Activated CD4-positive, alpha-beta memory T cell treated with anti-CD3 and anti-CD28 coated beads, Interleukin-2, amount 10 ng/mL, durations not matched to agents 7 days and 5 days (primary cell): ENCODE measurements around the gene ZXDC. TPM values are rescaled to one million over a fixed set of nuclear protein-coding genes. Genes with fewer than 3 reads are reported as not detected.

ENCODE experiments used
- CTCF ChIA-PET: fragments of 350-600 bp; sonication (Branson Sonifier 250); formaldehyde crosslinking; loops from one replicate; lab custom pipeline; 2021; ENCODE audit warnings: antibody characterized with exemption, inconsistent platforms; lab: Charles Lee
- POLR2A ChIA-PET: fragments of 350-600 bp; sonication (Branson Sonifier 250); formaldehyde crosslinking; loops from one replicate; lab custom pipeline; 2021; ENCODE audit warnings: antibody characterized with exemption; lab: Charles Lee
- DNase-seq: peaks from one replicate; pipeline ENCODE4 v3.0.0-alpha.2; 2020
- H3K27ac Mint-ChIP-seq: one replicate; pipeline ENCODE4 v1.8.0; 2021; ENCODE audit warnings: mild to moderate bottlenecking, mixed read lengths
- H3K27me3 Mint-ChIP-seq: one replicate; pipeline ENCODE4 v1.8.0; 2021; ENCODE audit warnings: mixed read lengths
- H3K36me3 Mint-ChIP-seq: one replicate; pipeline ENCODE4 v1.8.0; 2021; ENCODE audit warnings: low read depth, mixed read lengths
- H3K4me1 Mint-ChIP-seq: one replicate; pipeline ENCODE4 v1.8.0; 2021; ENCODE audit warnings: mixed read lengths
- H3K4me3 Mint-ChIP-seq: one replicate; pipeline ENCODE4 v1.8.0; 2021; ENCODE audit warnings: mild to moderate bottlenecking, mixed read lengths
- H3K9me3 Mint-ChIP-seq: one replicate; pipeline ENCODE4 v1.8.0; 2021; ENCODE audit warnings: mixed read lengths
- total RNA-seq, 2 experiments: library from RNA; stranded (reverse); gene quantifications; one replicate each; pipeline ENCODE4 v1.2.3, GENCODE V29; 2021

ZXDC gene
- total RNA-seq, 2 experiments from 2014 or later = 23.8 to 23.9 TPM

DNA sequence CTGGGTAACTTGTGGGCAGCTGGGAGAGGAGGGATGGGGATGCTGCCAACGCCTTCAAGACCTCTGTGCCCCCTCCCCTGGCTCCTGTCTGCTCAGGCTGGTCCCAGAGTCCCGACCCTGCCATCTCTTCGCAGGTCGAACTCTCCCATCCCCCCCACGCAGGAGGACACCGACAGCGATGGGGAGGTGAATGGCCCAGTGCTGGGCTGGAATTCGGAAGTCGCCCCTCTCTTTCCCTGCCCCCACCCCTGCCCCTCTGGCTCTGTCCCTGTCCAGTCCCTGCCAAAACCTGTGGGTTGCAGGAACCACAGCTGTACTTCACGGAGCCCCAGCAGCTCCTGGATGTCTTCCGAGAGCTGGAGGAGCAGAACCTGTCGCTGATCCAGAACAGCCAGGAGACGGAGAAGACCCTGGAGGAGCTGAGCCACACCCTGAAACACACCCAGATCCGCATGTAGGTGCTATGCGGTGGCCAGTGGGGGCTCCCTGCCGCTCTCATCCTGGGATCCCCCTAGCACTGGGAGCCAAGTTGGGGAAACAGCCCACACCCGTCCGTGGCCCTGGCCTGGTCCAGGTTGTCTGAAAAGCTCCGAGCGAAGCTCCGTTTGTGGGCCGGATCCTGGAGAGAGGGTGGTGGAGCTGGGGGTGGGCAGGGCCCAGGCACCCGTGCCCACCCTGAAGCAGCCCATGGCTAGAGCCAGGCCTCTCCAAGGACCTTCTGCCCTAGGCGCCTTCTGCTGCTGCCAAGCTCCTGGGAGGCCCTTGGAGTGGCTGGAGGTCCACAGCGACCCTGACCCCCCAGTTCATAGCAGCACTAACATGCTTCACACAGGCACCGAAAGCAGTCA lies 52.3 kb downstream of the ZXDC start:
- no peak overlapping the region for H3K27ac Mint-ChIP-seq
- H3K27me3 Mint-ChIP-seq = no peaks in the 10 kb centered on the region
- ChIA-PET POLR2A (no interaction called here), CTCF (no interaction called here)
- H3K4me3 Mint-ChIP-seq = no peak overlapping the region
- H3K4me1 Mint-ChIP-seq = no peaks in the 10 kb centered on the region
- H3K36me3 Mint-ChIP-seq = no peaks in the 10 kb centered on the region
- H3K9me3 Mint-ChIP-seq = peaks cover 14% of the 10 kb centered on the region
- no peak for DNase-seq

DNA sequence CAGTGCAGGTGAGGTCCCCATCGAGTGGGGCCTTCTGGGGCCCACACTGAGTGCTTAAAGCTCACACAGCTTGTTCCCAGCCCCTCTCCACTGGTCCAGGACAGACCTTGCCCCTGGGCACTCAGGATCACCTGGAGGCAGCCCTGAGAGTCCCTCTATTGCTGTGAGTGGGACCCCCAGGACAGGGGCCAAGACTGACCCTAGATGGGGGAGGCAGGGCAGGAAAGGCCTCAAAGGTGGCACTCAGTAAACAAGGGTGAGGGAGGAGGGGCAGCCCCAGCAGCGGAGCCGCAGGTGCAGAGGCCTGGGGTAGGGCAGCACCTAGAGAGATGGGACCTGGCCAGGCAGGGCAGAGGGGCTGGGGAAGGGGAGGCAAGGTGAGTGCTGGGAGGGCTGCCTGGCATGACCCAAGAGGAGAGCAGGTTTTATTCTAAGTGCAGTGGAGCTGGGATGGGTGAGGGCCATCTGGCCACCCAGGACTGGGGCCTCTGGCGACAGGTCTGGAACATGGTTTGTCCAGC lies 53.1 kb downstream of the ZXDC start:
- DNase-seq = no peak
- Mint-ChIP-seq H3K27me3 (no peaks in the 10 kb centered on the region), H3K4me1 (no peaks in the 10 kb centered on the region), H3K27ac (no peak overlapping the region), H3K4me3 (no peak overlapping the region), H3K9me3 (peaks cover 13% of the 10 kb centered on the region), H3K36me3 (no peaks in the 10 kb centered on the region)
- ChIA-PET POLR2A (no interaction called here), CTCF (no interaction called here)

DNA sequence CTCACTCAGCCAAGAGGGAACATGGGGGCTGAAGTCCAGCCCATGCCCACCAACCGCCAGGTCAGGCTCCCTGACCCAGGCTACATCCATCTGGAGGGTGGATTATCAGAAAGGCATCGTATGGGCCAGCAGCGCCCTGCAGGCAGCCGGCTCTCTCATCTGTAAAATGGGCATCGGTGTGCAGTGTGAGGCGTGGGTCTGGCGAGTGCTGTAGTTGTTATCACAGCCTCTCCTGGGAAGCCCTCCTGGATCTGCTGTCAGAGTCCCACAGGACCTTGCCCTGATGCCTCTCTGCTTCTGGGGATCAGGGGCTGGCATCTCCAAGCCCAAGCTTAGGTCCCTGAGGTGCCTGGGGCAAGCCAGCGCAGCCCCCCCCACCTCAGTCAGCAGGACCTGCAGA lies 53.6 kb downstream of the ZXDC start:
- Mint-ChIP-seq H3K9me3 (peaks cover 10% of the 10 kb centered on the region), H3K27me3 (no peaks in the 10 kb centered on the region), H3K27ac (no peak overlapping the region), H3K4me3 (no peak overlapping the region), H3K4me1 (no peaks in the 10 kb centered on the region), H3K36me3 (no peaks in the 10 kb centered on the region)
- CTCF ChIA-PET = no interaction called here
- POLR2A ChIA-PET = no interaction called here
- DNase-seq = no peak

DNA sequence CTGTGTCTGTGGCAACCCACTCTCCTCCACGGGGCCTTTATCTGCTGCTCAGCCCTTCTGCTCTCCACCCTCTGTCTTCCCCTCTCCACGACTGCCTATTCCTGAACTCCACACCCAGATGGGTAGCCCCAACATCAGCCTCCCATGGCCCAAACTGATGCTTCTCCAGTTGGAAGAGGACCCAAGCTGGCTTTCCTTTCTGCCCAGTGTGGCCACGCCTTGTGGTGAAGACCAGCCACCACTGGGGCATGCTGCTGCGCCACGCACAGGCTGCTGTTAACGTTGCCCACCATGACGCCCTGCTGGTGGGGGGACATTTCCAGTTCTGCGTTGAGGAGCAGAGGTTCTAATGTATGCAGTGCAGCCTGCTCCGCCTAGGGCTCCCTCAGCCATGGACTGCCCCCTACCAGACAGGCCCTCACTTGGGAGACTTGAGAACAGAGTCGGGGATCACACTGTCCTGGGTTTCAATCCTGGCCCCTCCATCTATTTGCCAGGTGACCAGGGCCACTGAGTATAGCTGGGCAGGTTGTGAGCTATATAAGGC lies 54.0 kb downstream of the ZXDC start:
- Mint-ChIP-seq H3K4me3 (no peak overlapping the region), H3K36me3 (no peaks in the 10 kb centered on the region), H3K27ac (no peak overlapping the region), H3K27me3 (peaks cover 2% of the 10 kb centered on the region), H3K9me3 (peaks cover 8% of the 10 kb centered on the region), H3K4me1 (no peaks in the 10 kb centered on the region)
- no peak for DNase-seq
- CTCF ChIA-PET = no interaction called here
- POLR2A ChIA-PET = no interaction called here

DNA sequence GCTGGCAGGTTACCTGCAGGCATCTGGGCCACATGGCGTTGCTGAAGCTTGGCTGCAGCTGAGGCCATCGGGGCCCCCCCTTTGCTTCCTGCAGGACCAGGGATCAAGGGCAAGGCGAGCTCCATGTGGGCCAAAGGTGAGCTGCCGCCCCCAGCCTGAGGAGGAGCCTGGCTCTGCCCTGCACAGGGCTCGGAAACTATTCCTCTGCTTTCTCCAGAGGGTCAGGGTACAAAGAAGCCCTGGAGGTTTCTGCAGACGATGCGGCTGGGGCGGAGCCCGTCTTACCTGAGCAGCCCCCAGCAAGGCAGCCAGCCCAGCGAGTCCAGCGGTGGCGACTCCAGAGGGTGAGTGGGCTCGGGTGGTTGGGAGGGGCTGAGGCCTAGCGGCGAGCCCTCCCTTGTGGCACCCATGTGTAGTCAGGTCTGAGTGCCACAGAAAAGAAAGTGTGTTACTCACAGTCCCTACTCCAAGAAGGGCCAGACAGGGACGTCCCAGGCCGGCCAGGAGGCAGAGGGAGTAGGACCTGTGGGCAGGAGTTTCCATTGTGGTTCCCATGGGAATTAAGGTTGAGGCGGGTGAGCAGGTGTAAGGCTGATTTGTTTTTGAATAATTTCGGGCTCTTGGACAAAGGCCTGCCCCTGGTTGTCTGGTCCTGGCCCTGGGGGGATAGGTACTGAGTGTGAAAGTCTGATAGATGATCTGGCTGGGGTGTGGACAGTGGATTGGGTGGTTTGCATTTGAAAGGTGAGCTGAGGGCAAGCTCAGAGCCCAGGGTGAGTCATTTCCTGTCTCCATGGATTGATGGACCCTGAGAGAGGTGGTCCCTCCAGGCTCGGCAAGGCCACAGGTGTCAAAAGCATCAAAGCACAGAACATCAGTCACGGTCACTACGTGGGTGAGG lies 55.6 kb downstream of the ZXDC start:
- CTCF ChIA-PET = no interaction called here
- POLR2A ChIA-PET = no interaction called here
- DNase-seq = no peak
- peaks cover 2% of the 10 kb centered on the region for H3K27me3 Mint-ChIP-seq
- no peak overlapping the region for H3K4me3 Mint-ChIP-seq
- no peaks in the 10 kb centered on the region for H3K4me1 Mint-ChIP-seq
- H3K27ac Mint-ChIP-seq = no peak overlapping the region
- no peaks in the 10 kb centered on the region for H3K36me3 Mint-ChIP-seq
- H3K9me3 Mint-ChIP-seq = no peaks in the 10 kb centered on the region

DNA sequence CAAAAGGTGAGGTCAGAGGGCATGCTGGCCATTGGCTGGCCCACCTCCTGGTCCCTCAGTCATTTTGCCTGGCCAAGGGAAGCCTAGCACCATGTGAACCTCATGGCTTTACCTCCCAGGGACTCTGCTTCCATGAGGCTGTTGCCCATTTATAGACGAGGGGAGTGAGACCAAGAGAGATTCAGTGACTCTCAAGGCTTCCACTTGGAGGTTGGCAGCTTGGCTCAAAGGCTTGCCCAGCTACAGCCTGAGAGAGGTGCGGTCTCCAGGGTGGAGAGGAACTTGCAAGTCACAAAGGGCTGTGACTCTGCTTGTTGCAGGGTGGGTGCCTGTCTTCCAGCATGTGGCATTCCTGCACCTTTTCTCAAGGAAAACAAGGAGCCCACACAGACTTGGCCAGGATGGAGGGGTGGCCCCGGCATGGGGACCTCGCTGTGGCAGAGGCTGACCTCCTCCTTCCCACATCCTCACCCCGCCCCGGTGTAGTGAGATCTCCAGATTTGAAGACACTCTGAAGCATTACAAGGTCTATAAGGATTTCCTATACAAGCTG lies 56.5 kb downstream of the ZXDC start:
- CTCF ChIA-PET = no interaction called here
- no peaks in the 10 kb centered on the region for H3K4me1 Mint-ChIP-seq

DNA sequence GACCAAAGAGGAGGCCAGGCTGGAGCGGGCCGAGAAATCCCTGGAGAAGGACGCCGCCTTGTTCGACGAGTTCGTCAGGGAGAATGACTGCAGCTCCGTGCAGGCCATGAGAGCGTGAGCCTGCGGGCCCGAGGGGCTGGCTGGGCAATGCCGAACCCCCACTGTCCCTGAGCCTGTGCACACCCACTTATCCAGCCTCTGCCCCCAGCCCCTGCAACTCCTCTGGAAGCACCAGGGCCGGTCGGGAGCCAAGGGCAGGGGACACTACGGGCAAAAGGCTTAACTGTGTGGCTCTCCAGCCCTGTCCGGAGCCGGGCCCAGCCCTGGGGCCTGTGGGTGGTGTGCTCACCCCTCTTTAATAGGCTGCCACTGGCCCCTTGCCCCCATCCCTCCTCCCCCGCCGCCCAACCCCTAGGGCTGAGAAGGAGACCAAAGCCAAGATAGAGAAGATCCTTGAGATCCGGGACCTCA lies 57.0 kb downstream of the ZXDC start:
- DNase-seq = no peak

More for the DNA sequence above, 56.5 kb downstream of the ZXDC start:
- no peak overlapping the region for H3K4me3 Mint-ChIP-seq
- no peak for DNase-seq
- no peak overlapping the region for H3K27ac Mint-ChIP-seq
- POLR2A ChIA-PET = no interaction called here
- no peaks in the 10 kb centered on the region for H3K36me3 Mint-ChIP-seq
- H3K27me3 Mint-ChIP-seq = peaks cover 2% of the 10 kb centered on the region
- no peaks in the 10 kb centered on the region for H3K9me3 Mint-ChIP-seq

DNA sequence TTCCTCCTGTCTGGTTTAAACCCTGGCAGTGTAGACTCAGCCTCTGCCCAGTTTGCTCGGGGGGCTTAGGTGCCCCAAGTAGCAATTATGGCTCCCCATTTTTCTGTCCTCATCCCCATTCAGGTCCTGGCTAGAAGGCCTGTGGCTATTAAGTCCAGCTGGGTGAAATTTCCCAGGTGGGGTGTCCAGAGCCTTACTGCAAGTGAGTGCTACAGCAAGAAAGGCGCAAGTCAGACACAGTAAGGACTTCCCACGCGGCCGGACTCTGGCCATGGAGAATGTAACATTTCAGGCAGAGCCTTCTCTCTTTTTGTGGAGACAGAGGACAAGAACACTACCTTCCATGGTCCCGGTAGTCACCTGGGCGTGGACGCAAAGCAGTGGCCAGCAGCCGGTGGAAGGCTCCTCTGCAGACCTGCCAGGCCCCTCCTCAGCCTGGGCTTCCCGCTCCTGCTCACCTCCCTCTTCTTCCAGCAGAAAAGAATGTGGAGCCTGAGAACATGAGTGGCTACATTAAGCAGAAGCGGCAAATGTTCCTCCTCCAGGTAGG lies 57.6 kb downstream of the ZXDC start:
- Mint-ChIP-seq H3K27me3 (peaks cover 2% of the 10 kb centered on the region), H3K4me1 (no peaks in the 10 kb centered on the region), H3K27ac (no peak overlapping the region), H3K9me3 (no peaks in the 10 kb centered on the region), H3K4me3 (no peak overlapping the region), H3K36me3 (no peaks in the 10 kb centered on the region)
- ChIA-PET CTCF (no interaction called here), POLR2A (no interaction called here)
- DNase-seq = no peak

More for the DNA sequence above, 57.0 kb downstream of the ZXDC start:
- Mint-ChIP-seq H3K36me3 (no peaks in the 10 kb centered on the region), H3K27ac (no peak overlapping the region), H3K4me3 (no peak overlapping the region), H3K27me3 (peaks cover 2% of the 10 kb centered on the region), H3K4me1 (no peaks in the 10 kb centered on the region), H3K9me3 (no peaks in the 10 kb centered on the region)
- ChIA-PET POLR2A (no interaction called here), CTCF (no interaction called here)

DNA sequence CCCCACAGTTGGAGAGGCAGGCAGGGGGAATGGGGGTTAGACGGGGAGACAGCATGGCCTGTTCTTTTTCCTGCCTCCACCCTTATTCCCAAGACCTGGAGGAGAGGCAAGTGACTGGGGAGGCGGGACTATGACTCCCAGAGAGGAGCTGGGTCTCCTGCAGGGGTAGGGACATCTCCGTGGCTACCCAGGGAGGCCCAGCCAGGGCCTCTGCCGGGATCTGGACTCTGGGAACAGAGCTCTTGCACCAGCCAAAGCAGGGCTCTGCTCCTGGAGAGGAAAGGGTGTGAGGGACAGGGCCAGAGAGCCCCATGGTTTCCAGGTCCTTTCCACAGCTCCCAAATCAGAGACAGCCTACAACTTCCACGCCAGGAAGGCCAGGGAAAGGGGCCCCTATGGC lies 58.2 kb downstream of the ZXDC start:
- Mint-ChIP-seq H3K27ac (no peak overlapping the region), H3K4me3 (no peak overlapping the region), H3K4me1 (no peaks in the 10 kb centered on the region), H3K9me3 (no peaks in the 10 kb centered on the region), H3K36me3 (no peaks in the 10 kb centered on the region), H3K27me3 (peaks cover 2% of the 10 kb centered on the region)
- CTCF ChIA-PET = no interaction called here
- no peak for DNase-seq
- POLR2A ChIA-PET = no interaction called here

DNA sequence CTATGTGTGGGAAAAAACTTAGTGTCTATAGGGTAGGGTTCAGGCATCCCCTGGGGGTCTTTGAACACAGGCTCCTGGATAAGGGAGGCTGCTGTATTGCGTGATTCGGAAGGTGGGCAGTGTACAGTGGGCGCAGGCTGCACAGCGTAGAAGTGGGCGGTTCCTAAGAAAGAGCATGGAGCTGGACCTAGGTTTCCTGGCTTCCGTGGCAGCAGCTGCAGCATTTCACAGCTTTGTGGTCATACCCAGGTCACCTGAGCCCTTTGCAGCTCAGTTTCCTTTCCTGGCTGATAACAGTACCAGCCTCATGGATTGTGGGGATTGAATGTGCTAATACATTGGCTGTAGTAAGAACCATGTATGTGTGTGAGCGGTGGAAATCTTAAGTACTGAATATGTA lies 58.7 kb downstream of the ZXDC start:
- Mint-ChIP-seq H3K27ac (no peak overlapping the region), H3K4me1 (no peaks in the 10 kb centered on the region), H3K4me3 (no peak overlapping the region), H3K9me3 (no peaks in the 10 kb centered on the region), H3K36me3 (no peaks in the 10 kb centered on the region), H3K27me3 (peaks cover 5% of the 10 kb centered on the region)
- POLR2A ChIA-PET = no interaction called here
- CTCF ChIA-PET = no interaction called here
- DNase-seq = no peak

DNA sequence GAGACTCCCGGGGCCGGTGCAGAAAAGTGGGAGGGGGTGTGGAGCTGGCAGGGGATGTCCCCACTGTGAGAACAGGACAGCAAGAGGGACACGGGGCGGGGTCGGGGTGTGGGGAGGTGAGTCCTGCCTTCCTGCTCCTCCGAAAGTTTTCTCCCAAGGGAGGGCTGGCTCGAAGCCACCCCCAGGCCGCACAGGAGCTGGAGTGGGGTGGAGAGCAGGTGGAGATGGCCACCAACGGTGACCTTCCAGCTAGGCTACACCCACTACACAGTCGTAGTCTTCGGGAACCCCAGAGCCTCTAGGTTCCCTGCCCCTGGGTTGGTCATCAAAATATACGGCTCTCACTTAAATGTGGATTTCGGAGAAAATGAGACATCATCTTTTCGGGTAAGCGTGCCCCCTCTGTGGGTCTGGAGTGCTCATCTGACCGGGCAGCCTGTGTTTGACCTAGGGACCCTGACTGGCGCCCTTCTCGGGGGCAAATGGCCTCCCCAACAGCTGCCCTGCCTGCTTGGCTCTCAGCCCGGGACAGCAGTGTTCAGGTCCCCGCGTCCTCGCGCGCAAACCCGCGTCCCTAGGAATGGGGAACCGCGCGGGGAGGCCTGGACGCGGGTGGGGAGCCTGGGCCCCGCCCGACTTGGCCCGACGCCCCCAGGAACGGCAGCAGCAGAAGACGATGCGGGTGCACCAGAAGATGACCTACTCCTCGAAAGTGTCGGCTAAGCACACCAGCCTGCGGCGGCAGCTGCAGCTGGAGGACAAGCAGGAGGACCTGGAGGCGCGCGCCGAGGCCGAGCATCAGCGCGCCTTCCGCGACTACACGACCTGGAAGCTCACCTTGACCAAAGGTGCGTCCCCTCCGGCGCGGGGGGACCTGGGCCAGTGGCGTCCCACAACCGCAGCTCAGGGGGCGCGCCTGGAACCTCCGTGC lies 59.8 kb downstream of the ZXDC start:
- POLR2A ChIA-PET = no interaction called here
- Mint-ChIP-seq H3K27ac (no peak overlapping the region), H3K4me1 (no peaks in the 10 kb centered on the region), H3K36me3 (no peaks in the 10 kb centered on the region), H3K4me3 (no peak overlapping the region), H3K27me3 (peaks cover 13% of the 10 kb centered on the region), H3K9me3 (no peaks in the 10 kb centered on the region)
- no peak for DNase-seq
- CTCF ChIA-PET = no interaction called here
